Body of pancreas (tissue), 4 donors: Measurements from ENCODE around the gene LRRC3C.

Source experiments
- CTCF ChIP-seq, 7 experiments: fragments of 450-650 bp in 4 of 7; fragments of 200-600 bp in 3 of 7; sonication (generic) in 3 of 7; IDR thresholded peaks; one replicate each; pipeline ENCODE4 v1.5.1; 2016 to 2019; ENCODE audit warnings: antibody characterized with exemption in 7 of 7
- POLR2A ChIP-seq, 3 donors: fragments of 450-650 bp; IDR thresholded peaks; one replicate each; pipeline ENCODE4 v1.6.1; 2016; ENCODE audit warnings: antibody characterized with exemption in 3 of 3, mild to moderate bottlenecking in 2 of 3

GRCh38 chr17:39908789-39909352, 18.7 kb upstream of the LRRC3C start:
- no peak for TF ChIP-seq CTCF (IDR thresholded peaks at IDR 0.05)
- TF ChIP-seq POLR2A (IDR thresholded peaks at IDR 0.05): no peak
